CD14-positive monocyte (primary cell): ENCODE measurements around the gene SSBP3. TPM values are rescaled to one million over a fixed set of nuclear protein-coding genes. Genes with fewer than 3 reads are reported as not detected.

Experiments
- DNase-seq, 3 donors: peaks; one replicate each; pipeline ENCODE4 v3.0.0-alpha.2; 2011 to 2022
- H2AFZ ChIP-seq: 2 replicates; pipeline ENCODE4 v1.6.0; 2012; ENCODE audit warnings: mild to moderate bottlenecking, low read depth, low read length, inconsistent platforms; ENCODE audit not compliant: insufficient read depth, poor library complexity, severe bottlenecking
- H3K27ac ChIP-seq, 2 donors: 1 replicate in 1 of 2; 2 replicates in 1 of 2; pipeline ENCODE4 v1.5.1; 2012 to 2013; ENCODE audit warnings: low read length in 2 of 2, control low read depth in 1 of 2, inconsistent platforms in 1 of 2, low read depth in 1 of 2, mild to moderate bottlenecking in 1 of 2
- H3K27me3 ChIP-seq, 2 donors: one replicate each; pipeline versions ENCODE4 v1.6.0 to v1.6.1; 2011 to 2013; ENCODE audit warnings: low read length in 2 of 2; ENCODE audit not compliant: control insufficient read depth in 2 of 2, insufficient read depth in 2 of 2
- H3K36me3 ChIP-seq, 2 donors: replicated peaks in 1 of 2; 1 replicate in 1 of 2; 2 replicates in 1 of 2; pipeline versions ENCODE4 v1.5.1 to v1.6.1; 2012 to 2013; ENCODE audit warnings: low read length in 2 of 2, control low read depth in 1 of 2, inconsistent platforms in 1 of 2, mild to moderate bottlenecking in 1 of 2; ENCODE audit not compliant: insufficient read depth in 2 of 2, control insufficient read depth in 1 of 2
- H3K4me1 ChIP-seq, 2 donors: 1 replicate in 1 of 2; 2 replicates in 1 of 2; pipeline versions ENCODE4 v1.5.1 to v1.6.1; 2012 to 2013; ENCODE audit warnings: low read length in 2 of 2, control low read depth in 1 of 2, inconsistent platforms in 1 of 2, mild to moderate bottlenecking in 1 of 2, moderate library complexity in 1 of 2; ENCODE audit not compliant: insufficient read depth in 2 of 2, control insufficient read depth in 1 of 2
- H3K4me2 ChIP-seq: replicated peaks from 2 replicates; pipeline ENCODE3; 2012; ENCODE audit warnings: low read length, moderate library complexity, mild to moderate bottlenecking; ENCODE audit not compliant: poor library complexity, severe bottlenecking; ENCODE audit errors: extremely low read depth
- H3K4me3 ChIP-seq, 3 experiments: fragments of 200-600 bp in 1 of 3; sonication (generic) in 1 of 3; replicated peaks in 1 of 3; 1 replicate in 2 of 3; 2 replicates in 1 of 3; pipeline ENCODE4 v1.5.1; 2011 to 2013; ENCODE audit warnings: low read length in 3 of 3, mild to moderate bottlenecking in 3 of 3, control low read depth in 2 of 3, low read depth in 2 of 3, inconsistent platforms in 1 of 3, moderate library complexity in 1 of 3
- H3K79me2 ChIP-seq: 2 replicates; pipeline ENCODE4 v1.6.0; 2012; ENCODE audit warnings: mild to moderate bottlenecking, control low read depth, inconsistent platforms, low read length, moderate library complexity; ENCODE audit not compliant: insufficient read depth
- H3K9ac ChIP-seq: 2 replicates; pipeline ENCODE4 v1.6.0; 2017; ENCODE audit warnings: low read length, mild to moderate bottlenecking; ENCODE audit not compliant: insufficient read depth, poor library complexity, severe bottlenecking
- H3K9me3 ChIP-seq, 2 donors: replicated peaks in 1 of 2; 1 replicate in 1 of 2; 2 replicates in 1 of 2; pipeline versions ENCODE4 v1.5.1 to v1.6.1; 2012 to 2013; ENCODE audit warnings: low read length in 2 of 2, control low read depth in 1 of 2; ENCODE audit not compliant: control insufficient read depth in 1 of 2, insufficient read depth in 1 of 2
- H4K20me1 ChIP-seq: 2 replicates; pipeline ENCODE4 v1.6.0; 2012; ENCODE audit warnings: mild to moderate bottlenecking, low read length, control low read depth, moderate library complexity; ENCODE audit not compliant: insufficient read depth
- H3K27ac Mint-ChIP-seq, 7 donors: one replicate each; pipeline ENCODE4 v1.8.0; 2020; ENCODE audit warnings: mild to moderate bottlenecking in 7 of 7, mixed read lengths in 7 of 7, moderate library complexity in 6 of 7, inconsistent platforms in 2 of 7
- H3K27me3 Mint-ChIP-seq, 3 donors: one replicate each; pipeline ENCODE4 v1.8.0; 2021 to 2022; ENCODE audit warnings: low read depth in 3 of 3, mild to moderate bottlenecking in 3 of 3, mixed read lengths in 3 of 3, moderate library complexity in 3 of 3, inconsistent platforms in 1 of 3
- H3K36me3 Mint-ChIP-seq, 2 donors: one replicate each; pipeline ENCODE4 v1.8.0; 2020; ENCODE audit warnings: mixed read lengths in 2 of 2, inconsistent platforms in 1 of 2, mild to moderate bottlenecking in 1 of 2
- H3K4me1 Mint-ChIP-seq: one replicate; pipeline ENCODE4 v1.8.0; 2020; ENCODE audit warnings: mild to moderate bottlenecking, mixed read lengths
- H3K4me3 Mint-ChIP-seq, 2 donors: one replicate each; pipeline ENCODE4 v1.8.0; 2020; ENCODE audit warnings: mild to moderate bottlenecking in 2 of 2, mixed read lengths in 2 of 2, moderate library complexity in 1 of 2
- H3K9me3 Mint-ChIP-seq, 7 donors: one replicate each; pipeline ENCODE4 v1.8.0; 2020 to 2022; ENCODE audit warnings: mixed read lengths in 7 of 7, mild to moderate bottlenecking in 6 of 7, moderate library complexity in 6 of 7, inconsistent platforms in 2 of 7
- WGBS: methylation state at CpG from one replicate; pipeline ENCODE4 v1.1.5; 2013; ENCODE audit warnings: missing lambda C conversion rate; ENCODE audit not compliant: insufficient coverage; 5-methylcytosine and 5-hydroxymethylcytosine counted together
- intact Hi-C, 2 donors: fragments of 100-400 bp; cut with micrococcal nuclease; formaldehyde crosslinking; loops; one replicate each; pipeline versions ENCODE4 v1.15.0 to v1.15.1; 2023
- polyA plus RNA-seq, 3 donors: library from polyadenylated mRNA; depleted of rRNA in 1 of 3; unstranded in 2 of 3; stranded (reverse) in 1 of 3; fragments of 300-500 nt in 2 of 3; fragments of >200 nt in 1 of 3; fragmentation: Illumina TruSeq in 2 of 3; gene quantifications; 1 replicate in 2 of 3; 2 replicates in 1 of 3; pipeline ENCODE4 v1.2.3, GENCODE V29; 2012 to 2021
- TF ChIP-seq, protein P1 (sequence below): fragments of 200-600 bp; IDR thresholded peaks from one replicate; pipeline ENCODE4 v1.8.0; 2022; ENCODE audit warnings: antibody characterized with exemption, mild to moderate bottlenecking

Gene SSBP3
- polyA plus RNA-seq, 3 donors = 4.1 to 30.7 (median 4.3) TPM

DNA sequence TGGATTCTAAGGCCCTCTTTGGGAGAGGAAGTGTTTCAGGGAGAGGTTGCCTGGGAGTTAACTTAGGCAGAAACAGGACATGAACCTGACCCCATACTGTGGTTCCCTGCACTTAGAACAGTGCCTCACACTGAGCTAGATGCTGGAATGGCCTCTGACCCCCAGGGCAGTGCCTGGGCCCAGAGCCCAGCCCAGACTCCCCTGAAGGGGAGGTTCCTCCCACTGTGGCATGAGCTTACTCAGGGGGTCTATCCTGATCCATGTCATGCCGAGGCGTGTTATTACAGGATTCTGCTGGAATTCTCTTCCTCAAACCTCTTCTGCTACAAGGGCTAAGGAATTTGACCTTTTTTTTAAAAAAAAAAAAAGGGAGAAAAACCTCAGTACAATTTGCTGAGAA is 134.1 kb downstream of the SSBP3 start:
- Mint-ChIP-seq H3K27me3 (no peaks in the 10 kb centered on the region), H3K4me1 (no peaks in the 10 kb centered on the region), H3K9me3 (no peaks in the 10 kb centered on the region), H3K4me3 (no peak overlapping the region), H3K27ac (peak overlapping the region in 1 of 7 donors; percentile 45), H3K36me3 (peaks cover 9% of the 10 kb centered on the region in 2 donors)
- TF ChIP-seq, protein P1, sequence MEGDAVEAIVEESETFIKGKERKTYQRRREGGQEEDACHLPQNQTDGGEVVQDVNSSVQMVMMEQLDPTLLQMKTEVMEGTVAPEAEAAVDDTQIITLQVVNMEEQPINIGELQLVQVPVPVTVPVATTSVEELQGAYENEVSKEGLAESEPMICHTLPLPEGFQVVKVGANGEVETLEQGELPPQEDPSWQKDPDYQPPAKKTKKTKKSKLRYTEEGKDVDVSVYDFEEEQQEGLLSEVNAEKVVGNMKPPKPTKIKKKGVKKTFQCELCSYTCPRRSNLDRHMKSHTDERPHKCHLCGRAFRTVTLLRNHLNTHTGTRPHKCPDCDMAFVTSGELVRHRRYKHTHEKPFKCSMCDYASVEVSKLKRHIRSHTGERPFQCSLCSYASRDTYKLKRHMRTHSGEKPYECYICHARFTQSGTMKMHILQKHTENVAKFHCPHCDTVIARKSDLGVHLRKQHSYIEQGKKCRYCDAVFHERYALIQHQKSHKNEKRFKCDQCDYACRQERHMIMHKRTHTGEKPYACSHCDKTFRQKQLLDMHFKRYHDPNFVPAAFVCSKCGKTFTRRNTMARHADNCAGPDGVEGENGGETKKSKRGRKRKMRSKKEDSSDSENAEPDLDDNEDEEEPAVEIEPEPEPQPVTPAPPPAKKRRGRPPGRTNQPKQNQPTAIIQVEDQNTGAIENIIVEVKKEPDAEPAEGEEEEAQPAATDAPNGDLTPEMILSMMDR = no peak
- Histone ChIP-seq H3K9me3 (no peaks in the 10 kb centered on the region), H2AFZ (no peak overlapping the region), H4K20me1 (peaks cover 19% of the 10 kb centered on the region), H3K27me3 (no peaks in the 10 kb centered on the region), H3K27ac (no peak overlapping the region), H3K79me2 (no peaks in the 10 kb centered on the region), H3K9ac (no peak overlapping the region), H3K4me3 (no peak overlapping the region), H3K36me3 (no peaks in the 10 kb centered on the region), H3K4me1 (no peaks in the 10 kb centered on the region), H3K4me2 (no peak overlapping the region)
- no CpG with 5 or more reads among the region's 2 CpGs for WGBS
- intact Hi-C loops = no loop called here
- DNase-seq = no peak

DNA sequence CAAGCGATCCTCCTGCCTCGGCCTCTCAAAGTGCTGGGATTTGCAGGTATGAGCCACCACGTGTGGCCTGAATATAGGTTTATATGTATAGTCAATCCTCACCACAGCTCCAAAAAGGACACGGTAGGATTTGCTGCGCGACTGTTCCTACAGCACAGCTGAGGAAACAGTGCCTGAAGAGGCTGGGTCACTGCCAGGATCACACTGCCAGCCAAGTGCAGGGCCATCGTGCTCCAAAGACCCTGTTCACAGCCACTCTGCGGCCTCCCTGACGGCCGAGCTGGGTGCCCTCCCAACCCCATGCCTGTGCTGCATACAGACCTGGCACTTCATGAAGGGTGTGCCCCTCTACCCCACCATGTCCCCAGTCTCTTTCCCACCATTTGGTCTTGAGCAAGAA is 134.9 kb downstream of the SSBP3 start:
- Histone ChIP-seq H3K79me2 (no peaks in the 10 kb centered on the region), H3K9me3 (no peaks in the 10 kb centered on the region), H3K4me2 (no peak overlapping the region), H2AFZ (no peak overlapping the region), H3K27me3 (no peaks in the 10 kb centered on the region), H3K36me3 (no peaks in the 10 kb centered on the region), H3K9ac (no peak overlapping the region), H3K27ac (no peak overlapping the region), H4K20me1 (peaks cover 23% of the 10 kb centered on the region), H3K4me3 (no peak overlapping the region), H3K4me1 (no peaks in the 10 kb centered on the region)
- 94% methylated on average over 5 of the region's 10 CpGs for WGBS
- TF ChIP-seq, protein P1 = no peak
- H3K4me1 Mint-ChIP-seq = no peaks in the 10 kb centered on the region
- no peak overlapping the region for H3K27ac Mint-ChIP-seq
- H3K36me3 Mint-ChIP-seq = peaks cover 3 to 4% of the 10 kb centered on the region in 2 donors
- no peak overlapping the region for H3K4me3 Mint-ChIP-seq
- no peak for DNase-seq
- no peaks in the 10 kb centered on the region for H3K27me3 Mint-ChIP-seq
- no peaks in the 10 kb centered on the region for H3K9me3 Mint-ChIP-seq
- intact Hi-C loops = no loop called here
